ENCODE results near the gene SMC1A. TPM values are rescaled to one million over a fixed set of nuclear protein-coding genes. Genes with fewer than 3 reads are reported as not detected.

SMC1A gene
- total RNA-seq, 1 experiment from 2014 or later, result 162 TPM

DNA sequence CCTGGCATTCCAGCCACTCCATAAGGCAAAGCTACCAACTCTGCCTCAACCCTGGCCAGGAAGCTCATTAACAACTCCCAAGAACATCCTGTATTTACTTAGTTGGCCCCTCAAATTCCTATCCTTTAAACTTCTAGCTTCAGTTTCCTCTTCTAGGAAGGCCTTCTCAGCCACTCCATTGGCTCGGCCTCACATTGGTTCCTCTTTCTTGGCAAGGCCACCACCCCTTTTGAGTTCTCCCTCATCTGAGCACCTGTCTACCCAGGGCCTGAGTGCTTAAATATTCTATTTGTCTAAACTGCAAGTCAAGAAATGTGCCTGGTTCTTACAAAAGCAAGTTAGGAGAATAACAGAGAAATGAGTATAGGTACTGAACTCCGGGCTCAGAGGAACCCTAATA is 10.0 kb downstream of the SMC1A start:
- H3K4me3 ChIP-seq, result no peak overlapping the region

DNA sequence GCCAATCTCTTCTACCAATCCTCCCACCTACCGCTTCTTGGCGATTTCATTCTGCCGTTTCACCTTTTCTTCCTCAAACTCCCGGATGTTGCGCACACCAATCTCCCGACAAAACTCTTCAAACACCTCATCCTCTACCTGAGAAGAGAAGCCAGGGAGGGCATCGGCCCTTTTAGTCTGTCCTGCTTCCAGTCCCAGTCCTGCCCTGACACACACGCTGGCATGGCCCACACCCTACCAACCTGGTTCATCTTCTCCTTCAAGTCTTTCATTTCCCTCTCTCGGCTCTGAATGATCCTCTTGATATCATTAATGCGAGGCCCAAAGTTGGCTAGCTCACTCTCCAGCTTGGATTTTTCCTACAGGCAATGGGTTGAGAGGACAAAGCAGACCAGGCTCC is 18.9 kb downstream of the SMC1A start:
- Histone ChIP-seq H3K79me2 (ENCODE audit: low read depth) (no peaks in the 10 kb centered on the region), H3K4me2 (no peak overlapping the region), H3K27me3 (ENCODE audit: insufficient read depth, low read depth) (no peaks in the 10 kb centered on the region), H4K20me1 (ENCODE audit: insufficient read depth) (no peaks in the 10 kb centered on the region), H3K4me1 (replicated peaks; ENCODE audit: insufficient read depth) (no peaks in the 10 kb centered on the region), H3K36me3 (ENCODE audit: low read depth) (no peaks in the 10 kb centered on the region), H3K27ac (no peak overlapping the region), H3F3A (ENCODE audit: insufficient read depth, low read depth) (no peaks in the 10 kb centered on the region), H3K4me3 (no peak overlapping the region), H3K9me3 (ENCODE audit: insufficient read depth, low read depth) (no peaks in the 10 kb centered on the region), H2AFZ (no peak overlapping the region), H3K9me2 (ENCODE audit: insufficient read depth) (no peaks in the 10 kb centered on the region)
- POLR2A ChIA-PET (ENCODE audit: unreplicated experiment), result no interaction called here
- TF ChIP-seq, protein P1, sequence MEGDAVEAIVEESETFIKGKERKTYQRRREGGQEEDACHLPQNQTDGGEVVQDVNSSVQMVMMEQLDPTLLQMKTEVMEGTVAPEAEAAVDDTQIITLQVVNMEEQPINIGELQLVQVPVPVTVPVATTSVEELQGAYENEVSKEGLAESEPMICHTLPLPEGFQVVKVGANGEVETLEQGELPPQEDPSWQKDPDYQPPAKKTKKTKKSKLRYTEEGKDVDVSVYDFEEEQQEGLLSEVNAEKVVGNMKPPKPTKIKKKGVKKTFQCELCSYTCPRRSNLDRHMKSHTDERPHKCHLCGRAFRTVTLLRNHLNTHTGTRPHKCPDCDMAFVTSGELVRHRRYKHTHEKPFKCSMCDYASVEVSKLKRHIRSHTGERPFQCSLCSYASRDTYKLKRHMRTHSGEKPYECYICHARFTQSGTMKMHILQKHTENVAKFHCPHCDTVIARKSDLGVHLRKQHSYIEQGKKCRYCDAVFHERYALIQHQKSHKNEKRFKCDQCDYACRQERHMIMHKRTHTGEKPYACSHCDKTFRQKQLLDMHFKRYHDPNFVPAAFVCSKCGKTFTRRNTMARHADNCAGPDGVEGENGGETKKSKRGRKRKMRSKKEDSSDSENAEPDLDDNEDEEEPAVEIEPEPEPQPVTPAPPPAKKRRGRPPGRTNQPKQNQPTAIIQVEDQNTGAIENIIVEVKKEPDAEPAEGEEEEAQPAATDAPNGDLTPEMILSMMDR (conservative IDR thresholded peaks at IDR 0.05), result no peak
- TF ChIP-seq EZH2 (IDR thresholded peaks at IDR 0.05; ENCODE audit: low read depth), result no peak
- BruUV-seq (replicated peaks), result no TSS peak
- intact Hi-C loops (cut with micrococcal nuclease; ENCODE audit: unreplicated experiment), result no loop called here
- CTCF ChIA-PET, result interaction anchor here (0.7 kb wide), 1 partner anchor 12 kb away, joined by 3 read pairs; no protein-coding TSS in a partner anchor
- no peak for DNase-seq

More for the DNA sequence above, 10.0 kb downstream of the SMC1A start:
- H3K9me2 ChIP-seq (ENCODE audit: insufficient read depth), result no peaks in the 10 kb centered on the region
- H3K79me2 ChIP-seq (ENCODE audit: low read depth), result no peaks in the 10 kb centered on the region
- no peak overlapping the region for H2AFZ ChIP-seq
- no peak overlapping the region for H3K4me2 ChIP-seq
- H3K36me3 ChIP-seq (ENCODE audit: low read depth), result no peaks in the 10 kb centered on the region
- no TSS peak for BruUV-seq (replicated peaks)
- H3K27ac ChIP-seq, result no peak overlapping the region
- H3K27me3 ChIP-seq (ENCODE audit: insufficient read depth, low read depth), result no peaks in the 10 kb centered on the region
- H3K9me3 ChIP-seq (ENCODE audit: insufficient read depth, low read depth), result no peaks in the 10 kb centered on the region
- no peaks in the 10 kb centered on the region for H4K20me1 ChIP-seq (ENCODE audit: insufficient read depth)
- intact Hi-C loops (cut with micrococcal nuclease; ENCODE audit: unreplicated experiment), result no loop called here
- no peak for DNase-seq
- POLR2A ChIA-PET (ENCODE audit: unreplicated experiment), result no interaction called here
- H3K4me1 ChIP-seq (replicated peaks; ENCODE audit: insufficient read depth), result no peaks in the 10 kb centered on the region
- H3F3A ChIP-seq (ENCODE audit: insufficient read depth, low read depth), result no peaks in the 10 kb centered on the region
- TF ChIP-seq, protein P1 (conservative IDR thresholded peaks at IDR 0.05), result no peak
- no peak for TF ChIP-seq EZH2 (IDR thresholded peaks at IDR 0.05; ENCODE audit: low read depth)
- CTCF ChIA-PET, result no interaction called here

DNA sequence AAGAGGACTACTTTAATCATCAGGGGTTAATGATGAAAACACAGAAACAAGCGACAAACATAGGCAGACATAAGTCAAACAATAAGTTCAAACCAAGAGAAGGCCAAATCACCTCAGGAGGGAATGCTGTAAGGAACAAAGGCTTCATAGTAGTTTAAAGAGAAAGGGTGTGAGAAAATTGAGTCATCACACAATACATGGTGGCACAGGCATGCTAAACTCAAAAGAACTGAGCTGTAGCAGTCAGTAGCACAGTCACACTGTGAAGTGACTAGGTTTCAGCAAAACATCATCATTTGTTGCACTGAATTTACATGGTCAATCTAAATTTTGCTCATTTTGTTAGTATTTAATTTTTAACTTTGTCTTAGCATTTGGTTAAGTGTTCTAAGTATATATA is 24.2 kb downstream of the SMC1A start:
- Histone ChIP-seq H3K9me2 (ENCODE audit: insufficient read depth) (no peaks in the 10 kb centered on the region), H3K4me1 (replicated peaks; ENCODE audit: insufficient read depth) (no peaks in the 10 kb centered on the region), H2AFZ (no peak overlapping the region), H3K4me3 (no peak overlapping the region), H4K20me1 (ENCODE audit: insufficient read depth) (no peaks in the 10 kb centered on the region), H3K27me3 (ENCODE audit: insufficient read depth, low read depth) (no peaks in the 10 kb centered on the region), H3K9me3 (ENCODE audit: insufficient read depth, low read depth) (no peaks in the 10 kb centered on the region), H3K79me2 (ENCODE audit: low read depth) (no peaks in the 10 kb centered on the region), H3K27ac (no peak overlapping the region), H3F3A (ENCODE audit: insufficient read depth, low read depth) (no peaks in the 10 kb centered on the region), H3K36me3 (ENCODE audit: low read depth) (no peaks in the 10 kb centered on the region), H3K4me2 (no peak overlapping the region)
- intact Hi-C loops (cut with micrococcal nuclease; ENCODE audit: unreplicated experiment), result no loop called here
- TF ChIP-seq EZH2 (IDR thresholded peaks at IDR 0.05; ENCODE audit: low read depth), result no peak
- TF ChIP-seq, protein P1 (conservative IDR thresholded peaks at IDR 0.05), result no peak
- ChIA-PET CTCF (interaction anchor here (0.5 kb wide), 1 partner anchor 123 kb away, joined by 9 read pairs; no protein-coding TSS in a partner anchor), POLR2A (ENCODE audit: unreplicated experiment) (no interaction called here)
- BruUV-seq (replicated peaks), result no TSS peak
- no peak for DNase-seq

Measured in PC-9 (cell line).